HG03196 (cell line): Measurements from ENCODE around the gene MOSPD3.
"Not testable (repeated sequence)": the region's sequence is repeated elsewhere in the genome, so short reads cannot be mapped to it uniquely, and the experiment has no call there.

Experiments used
- ATAC-seq: cut with Tn5 transposase; IDR thresholded peaks from one replicate; pipeline ENCODE4 v1.9.1; 2021; ENCODE audit not compliant: unreplicated experiment

The MOSPD3 gene

GRCh38 chr7:100611983-100612729 is at the start of gene MOSPD3:
MOSPD3 (plus strand) TSS chr7:100612540; CDS start chr7:100612792, 252 bp downstream.
- peak; percentile 92 for ATAC-seq

GRCh38 chr7:100563100-100563564 is 49.2 kb upstream of the MOSPD3 start:
- no peak for ATAC-seq

- ATAC-seq = no peak
Observed at GRCh38 chr7:100563809-100564400, 48.4 kb upstream of the MOSPD3 start.

GRCh38 chr7:100564405-100564804 is 47.9 kb upstream of the MOSPD3 start:
- ATAC-seq = not testable (repeated sequence)

GRCh38 chr7:100565133-100565571 is 47.2 kb upstream of the MOSPD3 start:
- ATAC-seq = no peak

GRCh38 chr7:100566018-100566531 is 46.3 kb upstream of the MOSPD3 start:
- no peak for ATAC-seq

- no peak for ATAC-seq
Observed at GRCh38 chr7:100567031-100567730, 45.2 kb upstream of the MOSPD3 start.

GRCh38 chr7:100567751-100568175 is 44.6 kb upstream of the MOSPD3 start:
- ATAC-seq = no peak

- no peak for ATAC-seq
Observed at GRCh38 chr7:100568176-100568895, 44.0 kb upstream of the MOSPD3 start.

- ATAC-seq = no peak
Observed at GRCh38 chr7:100568896-100569844, 43.2 kb upstream of the MOSPD3 start.

GRCh38 chr7:100570954-100571828 is 41.1 kb upstream of the MOSPD3 start:
- ATAC-seq = no peak

GRCh38 chr7:100571829-100572116 is 40.6 kb upstream of the MOSPD3 start:
- ATAC-seq = no peak

GRCh38 chr7:100572281-100572948 is 39.9 kb upstream of the MOSPD3 start:
- no peak for ATAC-seq

GRCh38 chr7:100572949-100573675 is 39.2 kb upstream of the MOSPD3 start:
- no peak for ATAC-seq

- ATAC-seq = no peak
Observed at GRCh38 chr7:100573691-100574361, 38.5 kb upstream of the MOSPD3 start, which contains the start of gene SAP25. SAP25 (minus strand) TSS chr7:100573900; CDS start chr7:100573742, 158 bp downstream.

GRCh38 chr7:100574362-100575205 is 37.8 kb upstream of the MOSPD3 start:
- no peak for ATAC-seq
